H1 (cell line): ENCODE results near the gene GTPBP1. TPM values are rescaled to one million over a fixed set of nuclear protein-coding genes. Genes with fewer than 3 reads are reported as not detected.

Experiments
- CHD1 ChIP-seq: IDR thresholded peaks from 2 replicates; pipeline ENCODE4 v1.6.1; 2012; ENCODE audit warnings: low read depth, low read length, improper control_type of control experiment
- CHD2 ChIP-seq: IDR thresholded peaks from 2 replicates; pipeline ENCODE4 v1.6.1; 2012; ENCODE audit warnings: low read length, improper control_type of control experiment
- CHD7 ChIP-seq: fragments of 300-600 bp; sonication (generic); IDR thresholded peaks from 2 replicates; pipeline ENCODE4 v1.7.1; 2012; ENCODE audit warnings: low read length, moderate library complexity, mild to moderate bottlenecking, inconsistent platforms; ENCODE audit not compliant: insufficient replicate concordance
- JUND ChIP-seq: IDR thresholded peaks from 2 replicates; pipeline ENCODE4 v1.6.1; 2011; ENCODE audit warnings: mild to moderate bottlenecking, improper control_type of control experiment, low read length
- KDM4A ChIP-seq: IDR thresholded peaks from one replicate; pipeline ENCODE4 v1.7.1; 2012; ENCODE audit warnings: low read depth, mild to moderate bottlenecking, moderate library complexity, low read length, inconsistent platforms; ENCODE audit not compliant: severe bottlenecking
- NANOG ChIP-seq: IDR thresholded peaks from 2 replicates; pipeline ENCODE4 v1.6.1; 2011; ENCODE audit warnings: low read length, low read depth, mild to moderate bottlenecking, inconsistent platforms; ENCODE audit not compliant: insufficient read depth, poor library complexity, severe bottlenecking
- NRF1 ChIP-seq: IDR thresholded peaks from 2 replicates; pipeline ENCODE4 v1.6.1; 2011; ENCODE audit warnings: mild to moderate bottlenecking, low read depth, low read length, improper control_type of control experiment
- RXRA ChIP-seq: IDR thresholded peaks from 2 replicates; pipeline ENCODE4 v1.6.1; 2011; ENCODE audit warnings: low read depth, mild to moderate bottlenecking, low read length, moderate library complexity; ENCODE audit not compliant: insufficient read depth
- SRF ChIP-seq: IDR thresholded peaks from 2 replicates; pipeline ENCODE4 v1.6.1; 2011; ENCODE audit warnings: mild to moderate bottlenecking, low read depth, low read length, moderate library complexity
- TCF12 ChIP-seq: IDR thresholded peaks from 2 replicates; pipeline ENCODE4 v1.6.1; 2011; ENCODE audit warnings: low read depth, mild to moderate bottlenecking, low read length
- YY1 ChIP-seq: IDR thresholded peaks from 2 replicates; pipeline ENCODE4 v1.6.1; 2011; ENCODE audit warnings: low read depth, mild to moderate bottlenecking, low read length
- polyA plus RNA-seq, 7 experiments: library from polyadenylated mRNA; depleted of rRNA in 3 of 7; stranded (reverse) in 5 of 7; unstranded in 2 of 7; fragments of >200 nt in 5 of 7; fragments of 200-250 nt in 2 of 7; gene quantifications; 1 replicate in 5 of 7; 2 replicates in 1 of 7; 4 replicates in 1 of 7; pipeline versions ENCODE4 v1.2.1 to v1.2.3, GENCODE V29; 2011 to 2013; ENCODE audit warnings: missing spikeins in 2 of 7, mixed read lengths in 2 of 7
- total RNA-seq: library from RNA; stranded (reverse); fragmentation: NEBNext Ultra II Directional; extraction: Animal tissue kit (Norgen Biotek cat#: 25700); gene quantifications from 2 replicates; pipeline ENCODE4 v1.2.1, GENCODE V29; 2021
- TF ChIP-seq, protein P1 (sequence below): IDR thresholded peaks from 2 replicates; pipeline ENCODE4 v1.6.1; 2012; ENCODE audit warnings: inconsistent platforms

Gene GTPBP1
- total and polyA plus RNA-seq, 2 of the 8 experiments (the other 6 are each of a cell fraction or from before 2014, with no cell fraction given) = 53.1 to 91.8 TPM

GRCh38 chr22:38694940-38695339 is 10.8 kb upstream of the GTPBP1 start (continued):
- no peak for TF ChIP-seq CHD7
- TF ChIP-seq CHD2 = no peak
- no peak for TF ChIP-seq CHD1
- no peak for TF ChIP-seq SRF
- no peak for TF ChIP-seq JUND
- TF ChIP-seq, protein P1, sequence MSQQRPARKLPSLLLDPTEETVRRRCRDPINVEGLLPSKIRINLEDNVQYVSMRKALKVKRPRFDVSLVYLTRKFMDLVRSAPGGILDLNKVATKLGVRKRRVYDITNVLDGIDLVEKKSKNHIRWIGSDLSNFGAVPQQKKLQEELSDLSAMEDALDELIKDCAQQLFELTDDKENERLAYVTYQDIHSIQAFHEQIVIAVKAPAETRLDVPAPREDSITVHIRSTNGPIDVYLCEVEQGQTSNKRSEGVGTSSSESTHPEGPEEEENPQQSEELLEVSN = no peak
- TF ChIP-seq NRF1 = no peak
- TF ChIP-seq RXRA = no peak
- TF ChIP-seq KDM4A = no peak
- no peak for TF ChIP-seq YY1
- no peak for TF ChIP-seq NANOG
- TF ChIP-seq TCF12 = no peak
